ENCODE measurements around the gene EYA3.
"Not testable (repeated sequence)": the region's sequence is repeated elsewhere in the genome, so short reads cannot be mapped to it uniquely, and the experiment has no call there.

The EYA3 gene

GRCh38 chr1:28003117-28003516 lies 85.3 kb downstream of the EYA3 start:
- not testable (repeated sequence) for DNase-seq; H3K4ac ChIP-seq (ENCODE audit: low read depth, low read length); H3K4me3 ChIP-seq (ENCODE audit: low read depth, low read length); H3K27me3 ChIP-seq (ENCODE audit: insufficient read depth, low read length); H3K14ac ChIP-seq (ENCODE audit: low read length); H3K9me3 ChIP-seq (ENCODE audit: insufficient read depth, low read depth, low read length); H3K79me1 ChIP-seq (ENCODE audit: low read length); H2AFZ ChIP-seq (ENCODE audit: insufficient read depth, low read length, poor library complexity); H3K18ac ChIP-seq (ENCODE audit: low read length); H2BK5ac ChIP-seq (ENCODE audit: low read depth, low read length, poor library complexity); H3K23ac ChIP-seq (ENCODE audit: low read length); H3K9ac ChIP-seq (ENCODE audit: low read length); H3K4me2 ChIP-seq (ENCODE audit: low read length); H4K12ac ChIP-seq (ENCODE audit: low read depth, low read length); H3K4me1 ChIP-seq (ENCODE audit: control insufficient read depth in 1 of 2, insufficient read depth in 2 of 2, low read length in 2 of 2); H2BK120ac ChIP-seq (ENCODE audit: insufficient read depth, low read length, poor library complexity); H3K79me2 ChIP-seq (ENCODE audit: control insufficient read depth, insufficient read depth, low read length, poor library complexity); H2AK5ac ChIP-seq (ENCODE audit: low read length); H2BK12ac ChIP-seq (ENCODE audit: low read length); H3K27ac ChIP-seq (ENCODE audit: low read depth, low read length); H4K91ac ChIP-seq (ENCODE audit: low read depth, low read length); H4K8ac ChIP-seq (ENCODE audit: low read depth, low read length)
- H3K36me3 ChIP-seq (ENCODE audit: control insufficient read depth in 1 of 2, insufficient read depth in 2 of 2, low read length in 2 of 2): peaks cover 17 to 19% of the 10 kb centered on the region in 2 experiments
- WGBS (ENCODE audit: extremely low coverage, insufficient coverage, insufficient read length): no CpG with 5 or more reads among the region's 8 CpGs

- no peaks in the 10 kb centered on the region for H3K9me3 ChIP-seq (ENCODE audit: insufficient read depth, low read depth, low read length)
- no peak overlapping the region for H2AK5ac ChIP-seq (ENCODE audit: low read length)
- no peak overlapping the region for H2BK120ac ChIP-seq (ENCODE audit: insufficient read depth, low read length, poor library complexity)
- no peak overlapping the region for H2AFZ ChIP-seq (ENCODE audit: insufficient read depth, low read length, poor library complexity)
- H3K4me1 ChIP-seq (ENCODE audit: control insufficient read depth in 1 of 2, insufficient read depth in 2 of 2, low read length in 2 of 2): no peaks in the 10 kb centered on the region
- no peak overlapping the region for H4K12ac ChIP-seq (ENCODE audit: low read depth, low read length)
- no peak overlapping the region for H3K9ac ChIP-seq (ENCODE audit: low read length)
- DNase-seq: peak in 1 of 2 donors; percentile 45
- no peak overlapping the region for H3K4me2 ChIP-seq (ENCODE audit: low read length)
- H3K79me1 ChIP-seq (ENCODE audit: low read length): no peaks in the 10 kb centered on the region
- no peak overlapping the region for H4K91ac ChIP-seq (ENCODE audit: low read depth, low read length)
- H3K18ac ChIP-seq (ENCODE audit: low read length): no peak overlapping the region
- H3K23ac ChIP-seq (ENCODE audit: low read length): no peak overlapping the region
- no peaks in the 10 kb centered on the region for H3K27me3 ChIP-seq (ENCODE audit: insufficient read depth, low read length)
- H3K36me3 ChIP-seq (ENCODE audit: control insufficient read depth in 1 of 2, insufficient read depth in 2 of 2, low read length in 2 of 2): peaks cover 19 to 20% of the 10 kb centered on the region in 2 experiments
- no peak overlapping the region for H4K8ac ChIP-seq (ENCODE audit: low read depth, low read length)
- H2BK5ac ChIP-seq (ENCODE audit: low read depth, low read length, poor library complexity): no peak overlapping the region
- H3K79me2 ChIP-seq (ENCODE audit: control insufficient read depth, insufficient read depth, low read length, poor library complexity): no peaks in the 10 kb centered on the region
- no peak overlapping the region for H2BK12ac ChIP-seq (ENCODE audit: low read length)
- no CpG with 5 or more reads among the region's 10 CpGs for WGBS (ENCODE audit: extremely low coverage, insufficient coverage, insufficient read length)
- H3K27ac ChIP-seq (ENCODE audit: low read depth, low read length): no peak overlapping the region
- H3K4me3 ChIP-seq (ENCODE audit: low read depth, low read length): no peak overlapping the region
- no peak overlapping the region for H3K4ac ChIP-seq (ENCODE audit: low read depth, low read length)
- H3K14ac ChIP-seq (ENCODE audit: low read length): no peak overlapping the region
These were observed 85.8 kb downstream of the EYA3 start for GRCh38 chr1:28002600-28002999.

GRCh38 chr1:27999055-27999454 lies 89.4 kb downstream of the EYA3 start:
- Histone ChIP-seq H2BK120ac (ENCODE audit: insufficient read depth, low read length, poor library complexity) (no peak overlapping the region), H3K4me1 (ENCODE audit: control insufficient read depth in 1 of 2, insufficient read depth in 2 of 2, low read length in 2 of 2) (no peaks in the 10 kb centered on the region), H3K23ac (ENCODE audit: low read length) (no peak overlapping the region), H2AFZ (ENCODE audit: insufficient read depth, low read length, poor library complexity) (no peak overlapping the region), H3K36me3 (ENCODE audit: control insufficient read depth in 1 of 2, insufficient read depth in 2 of 2, low read length in 2 of 2) (peaks cover 22 to 26% of the 10 kb centered on the region in 2 experiments), H2BK12ac (ENCODE audit: low read length) (no peak overlapping the region), H3K9ac (ENCODE audit: low read length) (no peak overlapping the region), H4K12ac (ENCODE audit: low read depth, low read length) (no peak overlapping the region), H3K79me2 (ENCODE audit: control insufficient read depth, insufficient read depth, low read length, poor library complexity) (no peaks in the 10 kb centered on the region), H4K8ac (ENCODE audit: low read depth, low read length) (no peak overlapping the region), H3K4ac (ENCODE audit: low read depth, low read length) (no peak overlapping the region), H3K79me1 (ENCODE audit: low read length) (no peaks in the 10 kb centered on the region), H2BK5ac (ENCODE audit: low read depth, low read length, poor library complexity) (no peak overlapping the region), H4K91ac (ENCODE audit: low read depth, low read length) (no peak overlapping the region), H3K14ac (ENCODE audit: low read length) (no peak overlapping the region), H3K27me3 (ENCODE audit: insufficient read depth, low read length) (no peaks in the 10 kb centered on the region), H3K18ac (ENCODE audit: low read length) (no peak overlapping the region), H3K9me3 (ENCODE audit: insufficient read depth, low read depth, low read length) (no peaks in the 10 kb centered on the region), H3K27ac (ENCODE audit: low read depth, low read length) (no peak overlapping the region), H3K4me2 (ENCODE audit: low read length) (no peak overlapping the region), H2AK5ac (ENCODE audit: low read length) (no peak overlapping the region), H3K4me3 (ENCODE audit: low read depth, low read length) (no peak overlapping the region)
- no peak for DNase-seq
- no CpG with 5 or more reads among the region's 1 CpG for WGBS (ENCODE audit: extremely low coverage, insufficient coverage, insufficient read length)

GRCh38 chr1:27994526-27994925 lies 93.9 kb downstream of the EYA3 start:
- not testable (repeated sequence) for H3K79me2 ChIP-seq (ENCODE audit: control insufficient read depth, insufficient read depth, low read length, poor library complexity); H3K4me1 ChIP-seq (ENCODE audit: control insufficient read depth in 1 of 2, insufficient read depth in 2 of 2, low read length in 2 of 2); H3K4me2 ChIP-seq (ENCODE audit: low read length); H2AFZ ChIP-seq (ENCODE audit: insufficient read depth, low read length, poor library complexity); H3K79me1 ChIP-seq (ENCODE audit: low read length); H3K9me3 ChIP-seq (ENCODE audit: insufficient read depth, low read depth, low read length); H2BK120ac ChIP-seq (ENCODE audit: insufficient read depth, low read length, poor library complexity); H2AK5ac ChIP-seq (ENCODE audit: low read length); H3K23ac ChIP-seq (ENCODE audit: low read length); H3K18ac ChIP-seq (ENCODE audit: low read length); H2BK12ac ChIP-seq (ENCODE audit: low read length); H3K4ac ChIP-seq (ENCODE audit: low read depth, low read length); H3K14ac ChIP-seq (ENCODE audit: low read length); H3K4me3 ChIP-seq (ENCODE audit: low read depth, low read length); H2BK5ac ChIP-seq (ENCODE audit: low read depth, low read length, poor library complexity); H4K8ac ChIP-seq (ENCODE audit: low read depth, low read length); H4K91ac ChIP-seq (ENCODE audit: low read depth, low read length); H3K9ac ChIP-seq (ENCODE audit: low read length); H3K27ac ChIP-seq (ENCODE audit: low read depth, low read length); H4K12ac ChIP-seq (ENCODE audit: low read depth, low read length); H3K27me3 ChIP-seq (ENCODE audit: insufficient read depth, low read length)
- WGBS (ENCODE audit: extremely low coverage, insufficient coverage, insufficient read length): no CpG with 5 or more reads among the region's 6 CpGs
- H3K36me3 ChIP-seq (ENCODE audit: control insufficient read depth in 1 of 2, insufficient read depth in 2 of 2, low read length in 2 of 2): peaks cover 11 to 24% of the 10 kb centered on the region in 2 experiments
- DNase-seq: peak in 1 of 2 donors; percentile 9

Data from trophoblast cell (in vitro differentiated cells and primary cell).